Measurements from ENCODE around the gene TMEM26. TPM values are rescaled to one million over a fixed set of nuclear protein-coding genes. Genes with fewer than 3 reads are reported as not detected.

The TMEM26 gene
- total RNA-seq, 4 donors from 2014 or later = 0.13 to 0.29 (median 0.17) TPM; not detected in 1

GRCh38 chr10:61400524-61400923 lies 52.7 kb downstream of the TMEM26 start:
- H3K9me3 ChIP-seq = no peaks in the 10 kb centered on the region
- no peaks in the 10 kb centered on the region for H3K27me3 ChIP-seq
- WGBS = 92% methylated on average over 1 of the region's 1 CpG
- peaks cover 0 to 12% (median 8%) of the 10 kb centered on the region in 4 donors for H3K4me1 ChIP-seq
- no peak for DNase-seq (ENCODE audit: extremely low spot score)
- H3K27ac ChIP-seq (replicated peaks in 1 of 4) = no peak overlapping the region
- TF ChIP-seq POLR2A (IDR thresholded peaks at IDR 0.05; ENCODE audit: low read depth) (no peak), EP300 (IDR thresholded peaks at IDR 0.05) (no peak), CTCF (IDR thresholded peaks at IDR 0.05) (no peak), POLR2AphosphoS5 (IDR thresholded peaks at IDR 0.05) (no peak)
- intact Hi-C loops (cut with DNase I) = no loop called here
- no peak overlapping the region for H3K4me3 ChIP-seq
- no peaks in the 10 kb centered on the region for H3K36me3 ChIP-seq

GRCh38 chr10:61399406-61399805 lies 53.8 kb downstream of the TMEM26 start:
- H3K9me3 ChIP-seq = no peaks in the 10 kb centered on the region
- H3K27ac ChIP-seq (replicated peaks in 1 of 4) = no peak overlapping the region
- H3K4me3 ChIP-seq = no peak overlapping the region
- DNase-seq (ENCODE audit: extremely low spot score) = no peak
- TF ChIP-seq POLR2AphosphoS5 (IDR thresholded peaks at IDR 0.05) = no peak
- no peak for TF ChIP-seq EP300 (IDR thresholded peaks at IDR 0.05)
- no peak for TF ChIP-seq POLR2A (IDR thresholded peaks at IDR 0.05; ENCODE audit: low read depth)
- no peak for TF ChIP-seq CTCF (IDR thresholded peaks at IDR 0.05)
- intact Hi-C loops (cut with DNase I) = no loop called here
- no peaks in the 10 kb centered on the region for H3K27me3 ChIP-seq
- no peaks in the 10 kb centered on the region for H3K36me3 ChIP-seq
- peaks cover 0 to 12% (median 8%) of the 10 kb centered on the region in 4 donors for H3K4me1 ChIP-seq

GRCh38 chr10:61398366-61399129 lies 54.6 kb downstream of the TMEM26 start:
- Histone ChIP-seq H3K9me3 (no peaks in the 10 kb centered on the region), H3K4me3 (no peak overlapping the region), H3K4me1 (peaks cover 0 to 12% (median 8%) of the 10 kb centered on the region in 4 donors), H3K27ac (replicated peaks in 1 of 4) (no peak overlapping the region), H3K27me3 (no peaks in the 10 kb centered on the region), H3K36me3 (no peaks in the 10 kb centered on the region)
- TF ChIP-seq CTCF (IDR thresholded peaks at IDR 0.05) (no peak), EP300 (IDR thresholded peaks at IDR 0.05) (no peak), POLR2A (IDR thresholded peaks at IDR 0.05; ENCODE audit: low read depth) (no peak), POLR2AphosphoS5 (IDR thresholded peaks at IDR 0.05) (no peak)
- intact Hi-C loops (cut with DNase I) = no loop called here
- WGBS = 85% methylated on average over 2 of the region's 2 CpGs
- DNase-seq (ENCODE audit: extremely low spot score) = no peak

GRCh38 chr10:61397175-61397986 lies 55.8 kb downstream of the TMEM26 start:
- Histone ChIP-seq H3K36me3 (no peaks in the 10 kb centered on the region), H3K4me1 (peaks cover 0 to 12% (median 8%) of the 10 kb centered on the region in 4 donors), H3K4me3 (peak overlapping the region; percentile 31 to 52 (median 42)), H3K27ac (replicated peaks in 1 of 4) (peak overlapping the region in 3 of 4 donors; percentile 8 to 39 (median 35)), H3K27me3 (no peaks in the 10 kb centered on the region), H3K9me3 (no peaks in the 10 kb centered on the region)
- intact Hi-C loops (cut with DNase I) = no loop called here
- TF ChIP-seq POLR2A (IDR thresholded peaks at IDR 0.05; ENCODE audit: low read depth) (no peak), CTCF (IDR thresholded peaks at IDR 0.05) (no peak), POLR2AphosphoS5 (IDR thresholded peaks at IDR 0.05) (no peak), EP300 (IDR thresholded peaks at IDR 0.05) (no peak)
- 64% methylated on average over 7 of the region's 7 CpGs for WGBS
- no peak for DNase-seq (ENCODE audit: extremely low spot score)

Data from esophagus muscularis mucosa (tissue), 4 donors.